Measurements from ENCODE around the gene GNG12. TPM values are rescaled to one million over a fixed set of nuclear protein-coding genes. Genes with fewer than 3 reads are reported as not detected.

Gene GNG12
- 40.5 to 43.0 TPM (median 40.5 TPM) in 3 replicates for total RNA-seq

- peak within 1 kb of the TSS; percentile 96 for H3K27ac Mint-ChIP-seq
- H3K36me3 Mint-ChIP-seq: peaks cover 5% of the 10 kb centered on the region
- peaks cover 56% of the 10 kb centered on the region for H3K4me1 Mint-ChIP-seq
- TF ChIP-seq CTCF (IDR thresholded peaks at IDR 0.05; ENCODE audit: unreplicated experiment): no peak
- no peaks in the 10 kb centered on the region for H3K27me3 Mint-ChIP-seq (ENCODE audit: low read depth)
- no peaks in the 10 kb centered on the region for H3K9me3 Mint-ChIP-seq
- peak; percentile 52 to 74 for DNase-seq (ENCODE audit: low spot score in 2 of 2, unreplicated experiment in 2 of 2)
- H3K4me3 Mint-ChIP-seq: peak within 1 kb of the TSS; percentile 92
These were observed at the start of gene GNG12 for GRCh38 chr1:67832737-67833601. GNG12 (minus strand) TSS chr1:67833467; CDS start chr1:67707686, 125,781 bp downstream.

GRCh38 chr1:67882196-67882958, 49.1 kb upstream of the GNG12 start:
- H3K36me3 Mint-ChIP-seq: no peaks in the 10 kb centered on the region
- H3K4me1 Mint-ChIP-seq: peaks cover 6% of the 10 kb centered on the region

GRCh38 chr1:67880056-67880601, 46.9 kb upstream of the GNG12 start:
- Mint-ChIP-seq H3K27me3 (ENCODE audit: low read depth) (no peaks in the 10 kb centered on the region), H3K36me3 (no peaks in the 10 kb centered on the region), H3K27ac (no peak overlapping the region), H3K9me3 (no peaks in the 10 kb centered on the region), H3K4me1 (no peaks in the 10 kb centered on the region), H3K4me3 (no peak overlapping the region)
- DNase-seq (ENCODE audit: low spot score in 2 of 2, unreplicated experiment in 2 of 2): no peak
- TF ChIP-seq CTCF (IDR thresholded peaks at IDR 0.05; ENCODE audit: unreplicated experiment): no peak

More at GRCh38 chr1:67882196-67882958, 49.1 kb upstream of the GNG12 start:
- no peak for DNase-seq (ENCODE audit: low spot score in 2 of 2, unreplicated experiment in 2 of 2)
- Mint-ChIP-seq H3K27me3 (ENCODE audit: low read depth) (no peaks in the 10 kb centered on the region), H3K4me3 (no peak overlapping the region), H3K9me3 (no peaks in the 10 kb centered on the region), H3K27ac (no peak overlapping the region)
- no peak for TF ChIP-seq CTCF (IDR thresholded peaks at IDR 0.05; ENCODE audit: unreplicated experiment)

GRCh38 chr1:67879485-67879884, 46.2 kb upstream of the GNG12 start:
- no peak overlapping the region for H3K27ac Mint-ChIP-seq
- no peak overlapping the region for H3K4me3 Mint-ChIP-seq
- H3K27me3 Mint-ChIP-seq (ENCODE audit: low read depth): no peaks in the 10 kb centered on the region
- no peaks in the 10 kb centered on the region for H3K4me1 Mint-ChIP-seq
- no peaks in the 10 kb centered on the region for H3K36me3 Mint-ChIP-seq
- no peak for TF ChIP-seq CTCF (IDR thresholded peaks at IDR 0.05; ENCODE audit: unreplicated experiment)
- no peaks in the 10 kb centered on the region for H3K9me3 Mint-ChIP-seq
- no peak for DNase-seq (ENCODE audit: low spot score in 2 of 2, unreplicated experiment in 2 of 2)

GRCh38 chr1:67874501-67875111, 41.3 kb upstream of the GNG12 start:
- no peaks in the 10 kb centered on the region for H3K4me1 Mint-ChIP-seq
- TF ChIP-seq CTCF (IDR thresholded peaks at IDR 0.05; ENCODE audit: unreplicated experiment): no peak
- no peaks in the 10 kb centered on the region for H3K36me3 Mint-ChIP-seq
- no peak overlapping the region for H3K27ac Mint-ChIP-seq
- no peak overlapping the region for H3K4me3 Mint-ChIP-seq
- no peaks in the 10 kb centered on the region for H3K27me3 Mint-ChIP-seq (ENCODE audit: low read depth)
- peaks cover 7% of the 10 kb centered on the region for H3K9me3 Mint-ChIP-seq
- DNase-seq (ENCODE audit: low spot score in 2 of 2, unreplicated experiment in 2 of 2): no peak
